ENCODE data around the gene ACSM2B.
"Not testable (repeated sequence)": the region's sequence is repeated elsewhere in the genome, so short reads cannot be mapped to it uniquely, and the experiment has no call there.

GRCh38 chr16:20531795-20532194 is 44.4 kb downstream of the ACSM2B start:
- TF ChIP-seq CTCF (conservative IDR thresholded peaks at IDR 0.05 in 1 of 2, IDR thresholded peaks at IDR 0.05 in 1 of 2; ENCODE audit: extremely low read depth in 1 of 2, insufficient read depth in 1 of 2, low read depth in 1 of 2, low read length in 2 of 2); EZH2 (IDR thresholded peaks at IDR 0.05; ENCODE audit: borderline replicate concordance, low read length): not testable (repeated sequence)

All from mammary epithelial cell (primary cell).